ENCODE measurements around the gene ARHGEF10L. TPM values are rescaled to one million over a fixed set of nuclear protein-coding genes. Genes with fewer than 3 reads are reported as not detected.
"Not testable (repeated sequence)": the region's sequence is repeated elsewhere in the genome, so short reads cannot be mapped to it uniquely, and the experiment has no call there.

ARHGEF10L gene, protein sequence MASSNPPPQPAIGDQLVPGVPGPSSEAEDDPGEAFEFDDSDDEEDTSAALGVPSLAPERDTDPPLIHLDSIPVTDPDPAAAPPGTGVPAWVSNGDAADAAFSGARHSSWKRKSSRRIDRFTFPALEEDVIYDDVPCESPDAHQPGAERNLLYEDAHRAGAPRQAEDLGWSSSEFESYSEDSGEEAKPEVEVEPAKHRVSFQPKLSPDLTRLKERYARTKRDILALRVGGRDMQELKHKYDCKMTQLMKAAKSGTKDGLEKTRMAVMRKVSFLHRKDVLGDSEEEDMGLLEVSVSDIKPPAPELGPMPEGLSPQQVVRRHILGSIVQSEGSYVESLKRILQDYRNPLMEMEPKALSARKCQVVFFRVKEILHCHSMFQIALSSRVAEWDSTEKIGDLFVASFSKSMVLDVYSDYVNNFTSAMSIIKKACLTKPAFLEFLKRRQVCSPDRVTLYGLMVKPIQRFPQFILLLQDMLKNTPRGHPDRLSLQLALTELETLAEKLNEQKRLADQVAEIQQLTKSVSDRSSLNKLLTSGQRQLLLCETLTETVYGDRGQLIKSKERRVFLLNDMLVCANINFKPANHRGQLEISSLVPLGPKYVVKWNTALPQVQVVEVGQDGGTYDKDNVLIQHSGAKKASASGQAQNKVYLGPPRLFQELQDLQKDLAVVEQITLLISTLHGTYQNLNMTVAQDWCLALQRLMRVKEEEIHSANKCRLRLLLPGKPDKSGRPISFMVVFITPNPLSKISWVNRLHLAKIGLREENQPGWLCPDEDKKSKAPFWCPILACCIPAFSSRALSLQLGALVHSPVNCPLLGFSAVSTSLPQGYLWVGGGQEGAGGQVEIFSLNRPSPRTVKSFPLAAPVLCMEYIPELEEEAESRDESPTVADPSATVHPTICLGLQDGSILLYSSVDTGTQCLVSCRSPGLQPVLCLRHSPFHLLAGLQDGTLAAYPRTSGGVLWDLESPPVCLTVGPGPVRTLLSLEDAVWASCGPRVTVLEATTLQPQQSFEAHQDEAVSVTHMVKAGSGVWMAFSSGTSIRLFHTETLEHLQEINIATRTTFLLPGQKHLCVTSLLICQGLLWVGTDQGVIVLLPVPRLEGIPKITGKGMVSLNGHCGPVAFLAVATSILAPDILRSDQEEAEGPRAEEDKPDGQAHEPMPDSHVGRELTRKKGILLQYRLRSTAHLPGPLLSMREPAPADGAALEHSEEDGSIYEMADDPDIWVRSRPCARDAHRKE (N-terminal part only)
- polyA plus RNA-seq (ENCODE audit: insufficient read length in 12 of 12) = 10 to 100 TPM in 11 of 12 donors, not detected in 1; 15.6 to 29.2 (median 19.0) TPM
- long read RNA-seq, donor 1, transcript ARHGEF10L-209 (2 exons, 2,261 nt) = minor isoform, 5 of 39 reads
- long read RNA-seq, donor 1, transcript ARHGEF10L-205 (4 exons, 482 nt) = major isoform, 6 of 39 reads
- long read RNA-seq, donor 1, partial matches to known transcripts = 28 of 39 reads
- long read RNA-seq, donor 1, other reads (novel, unspliced or antisense) = 0 of 39 reads
- long read RNA-seq, donor 2 = 0 reads
- long read RNA-seq, donor 3 = 0 reads
- long read RNA-seq, donor 4 = 0 reads
- long read RNA-seq, donor 5 = 0 reads
- long read RNA-seq, donor 6 = 0 reads
- long read RNA-seq, donor 7, partial matches to known transcripts = 6 of 7 reads
- long read RNA-seq, donor 7, other reads (novel, unspliced or antisense) = 0 of 7 reads
- long read RNA-seq, donor 8, partial matches to known transcripts = 7 of 9 reads
- long read RNA-seq, donor 8, other reads (novel, unspliced or antisense) = 0 of 9 reads
- long read RNA-seq, donor 9 = 0 reads
- long read RNA-seq, donor 10 = 0 reads
- long read RNA-seq, donor 11 = 0 reads

- no peak for DNase-seq
These were observed at the start of gene ARHGEF10L for GRCh38 chr1:17539477-17540254. Gene ARHGEF10L (plus strand): TSS chr1:17539698. CDS start chr1:17580596, 40,898 bp downstream.

DNA sequence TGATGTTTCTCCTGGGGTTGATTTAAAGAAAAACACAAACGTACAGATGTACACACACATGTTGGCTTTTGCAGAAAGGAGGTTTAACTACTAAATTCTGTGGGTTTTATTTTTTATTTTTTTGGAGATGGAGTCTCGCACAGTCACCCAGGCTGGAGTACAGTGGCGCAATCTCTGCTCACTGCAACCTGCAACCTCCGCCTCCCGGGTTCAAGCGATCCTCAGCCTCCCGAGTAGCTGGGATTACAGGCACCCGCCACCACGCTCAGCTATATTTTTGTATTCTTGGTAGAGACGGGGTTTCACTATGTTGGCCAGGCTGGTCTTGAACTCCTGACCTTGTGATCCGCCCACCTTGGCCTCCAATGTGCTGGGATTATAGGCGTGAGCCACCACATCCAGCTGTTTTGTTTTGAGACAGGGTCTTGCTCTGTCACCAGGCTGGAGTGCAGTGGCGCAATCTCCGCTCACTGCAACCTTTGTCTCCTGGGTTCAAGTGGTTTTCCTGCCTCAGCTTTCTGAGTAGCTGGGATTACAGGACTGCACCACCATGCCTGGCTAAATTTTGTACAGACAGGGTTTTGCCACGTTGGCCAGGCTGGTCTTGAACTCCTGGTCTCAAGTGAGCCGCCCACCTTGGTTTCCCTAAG lies 49.6 kb upstream of the ARHGEF10L start:
- not testable (repeated sequence) for DNase-seq

- not testable (repeated sequence) for DNase-seq
These were observed 48.8 kb upstream of the ARHGEF10L start for GRCh38 chr1:17490667-17491066.

DNA sequence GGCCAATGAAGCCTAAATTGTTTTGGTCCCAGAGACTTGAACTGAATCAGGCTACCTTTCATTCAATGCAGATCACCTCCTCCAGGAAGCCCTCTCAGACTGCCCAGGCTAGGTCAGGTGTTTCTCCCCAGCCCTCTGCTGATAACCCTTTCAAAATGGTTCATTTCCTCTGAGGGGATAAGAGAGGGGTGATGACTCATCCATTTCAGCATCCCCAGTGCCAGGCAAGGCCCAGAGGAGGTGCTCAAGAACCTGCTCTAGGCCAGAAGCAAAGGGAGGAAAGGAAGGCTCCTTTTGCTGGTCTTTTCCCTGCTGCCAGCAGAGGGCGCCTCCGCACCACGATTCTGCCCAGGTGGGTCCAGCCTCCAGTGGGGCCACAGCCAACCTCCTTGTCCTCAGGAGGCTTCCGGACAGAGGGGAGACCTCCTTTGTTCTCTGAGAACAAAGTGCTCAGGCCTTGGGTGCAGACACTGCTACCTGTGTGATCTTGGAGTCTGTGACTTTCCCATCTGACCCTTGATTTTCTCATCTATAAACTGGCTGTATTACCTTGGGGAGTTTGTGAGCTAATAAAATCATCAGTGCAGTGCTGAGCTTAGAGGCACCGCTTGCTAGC lies 45.3 kb upstream of the ARHGEF10L start:
- DNase-seq = peak; percentile 45

GRCh38 chr1:17496419-17496818 lies 43.1 kb upstream of the ARHGEF10L start:
- DNase-seq = no peak

- no peak for DNase-seq
These were observed 41.3 kb upstream of the ARHGEF10L start for GRCh38 chr1:17498214-17498613.

- peak; percentile 82 for DNase-seq
These were observed 37.1 kb upstream of the ARHGEF10L start for GRCh38 chr1:17502326-17502778.

DNA sequence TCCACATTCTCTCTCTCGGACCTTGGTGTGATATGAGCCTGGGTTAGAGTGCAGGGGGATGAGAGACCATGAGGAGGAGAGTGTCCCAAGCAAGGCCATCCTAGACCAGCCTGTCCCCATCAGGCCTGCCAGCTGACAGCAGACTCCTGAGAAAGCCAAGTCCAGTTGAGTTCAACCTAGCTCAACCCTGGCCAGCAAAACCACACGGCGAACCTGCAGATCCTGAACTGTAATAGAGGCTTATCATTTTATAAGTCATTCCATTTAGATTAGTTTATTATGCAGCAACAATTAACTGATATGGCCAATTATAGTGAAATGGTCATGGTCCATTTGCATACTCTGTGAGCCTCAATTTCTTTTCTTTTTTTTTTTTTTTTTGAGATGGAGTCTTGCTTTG lies 36.4 kb upstream of the ARHGEF10L start:
- DNase-seq = no peak

DNA sequence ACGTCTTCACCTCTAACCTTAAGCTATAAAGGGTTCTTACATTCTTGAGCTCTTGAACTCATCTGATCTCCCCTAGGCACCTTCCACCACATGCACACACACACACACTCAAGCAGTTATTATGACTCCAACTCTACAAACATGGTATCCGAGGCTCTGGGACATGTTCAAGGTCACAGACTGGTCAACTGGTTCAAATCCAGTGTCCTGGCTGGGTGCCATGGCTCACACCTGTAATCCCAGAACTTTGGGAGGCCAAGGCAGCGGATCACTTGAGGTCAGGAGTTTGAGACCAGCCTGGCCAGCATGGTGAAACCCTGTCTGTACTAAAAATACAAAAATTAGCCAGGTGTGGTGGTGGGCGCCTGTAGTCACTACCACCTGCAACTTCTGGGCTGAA lies 32.3 kb upstream of the ARHGEF10L start:
- not testable (repeated sequence) for DNase-seq

DNA sequence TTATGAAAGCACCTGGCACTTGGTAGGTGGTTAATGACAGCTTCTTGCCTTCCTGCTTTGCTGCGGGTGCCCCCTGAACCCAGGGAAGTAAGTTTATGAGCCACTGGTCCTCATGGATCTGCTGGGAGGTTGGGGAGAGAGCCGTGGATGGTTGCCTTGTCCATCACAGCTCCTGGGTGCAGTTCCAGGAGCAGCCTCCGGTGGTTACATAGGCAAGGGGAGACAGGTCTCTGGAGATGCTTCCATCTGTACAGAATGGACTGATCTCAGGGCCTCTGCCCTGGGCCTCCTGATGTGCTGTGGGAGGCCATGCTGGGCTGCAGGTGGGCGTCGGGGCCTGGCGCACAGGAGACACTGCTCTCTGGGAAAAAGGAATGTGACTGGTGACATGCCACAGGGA lies 31.6 kb upstream of the ARHGEF10L start:
- no peak for DNase-seq

DNA sequence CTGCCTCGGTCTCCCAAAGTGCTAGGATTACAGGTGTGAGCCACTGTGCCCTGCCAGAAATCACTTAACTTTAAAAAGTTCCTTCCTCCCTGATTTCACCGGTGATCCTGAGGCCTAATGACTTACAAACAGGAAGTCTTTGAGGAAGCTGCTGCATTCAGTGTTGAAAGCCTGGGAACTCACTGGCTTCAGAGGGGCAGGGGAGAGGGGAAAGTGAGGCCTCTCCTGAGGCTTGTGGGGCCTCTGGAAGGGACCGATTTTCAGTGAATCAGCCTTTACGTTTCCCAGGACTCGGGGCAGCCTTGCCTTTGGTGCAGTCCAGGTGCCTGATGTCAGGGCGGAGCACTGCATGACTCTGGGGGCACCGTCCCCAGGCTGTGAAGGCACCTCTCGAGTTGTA lies 30.1 kb upstream of the ARHGEF10L start:
- no peak for DNase-seq

GRCh38 chr1:17510138-17510537 lies 29.4 kb upstream of the ARHGEF10L start:
- no peak for DNase-seq

DNA sequence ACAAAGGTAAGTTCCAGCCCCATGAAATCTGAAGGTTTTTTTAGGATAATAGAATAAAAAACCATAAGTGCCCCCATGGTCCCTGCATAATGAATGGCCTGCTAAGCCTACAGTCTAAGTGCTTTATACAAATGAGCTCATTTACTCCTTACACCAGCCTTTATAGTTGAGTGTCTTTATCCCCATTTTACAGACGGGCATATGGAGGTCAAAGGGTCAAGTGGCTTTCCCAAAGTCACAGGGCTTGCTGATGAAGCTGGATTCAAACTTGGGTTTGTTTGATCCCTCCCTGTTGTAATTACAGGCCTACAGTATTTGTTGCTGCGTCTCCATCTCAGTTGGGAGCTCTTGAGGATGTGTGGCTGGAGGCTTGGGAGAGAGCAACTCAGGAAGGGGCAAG lies 28.3 kb upstream of the ARHGEF10L start:
- no peak for DNase-seq

- no peak for DNase-seq
These were observed 26.4 kb upstream of the ARHGEF10L start for GRCh38 chr1:17513131-17513530.

DNA sequence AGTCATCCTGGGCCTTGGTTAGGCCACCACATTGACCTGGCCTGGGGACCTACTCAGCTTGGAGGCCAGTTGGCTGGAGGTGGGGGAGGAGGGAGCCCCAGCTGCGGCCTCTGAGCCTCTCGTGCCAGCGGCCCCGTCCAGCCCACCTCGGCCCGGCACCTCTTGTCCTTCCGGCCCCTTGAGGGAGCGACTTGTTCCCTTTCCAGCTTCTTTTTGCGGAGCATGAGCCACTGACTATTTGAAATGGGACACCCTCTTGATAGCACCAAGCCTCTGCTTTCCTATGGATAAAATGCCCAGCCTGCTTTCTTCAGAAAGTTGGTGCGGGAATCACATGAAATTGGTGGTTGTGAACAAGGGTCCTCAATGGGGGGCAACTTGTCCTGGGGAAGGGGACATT lies 24.7 kb upstream of the ARHGEF10L start:
- DNase-seq = no peak

- no peak for DNase-seq
These were observed 23.6 kb upstream of the ARHGEF10L start for GRCh38 chr1:17515902-17516301.

DNA sequence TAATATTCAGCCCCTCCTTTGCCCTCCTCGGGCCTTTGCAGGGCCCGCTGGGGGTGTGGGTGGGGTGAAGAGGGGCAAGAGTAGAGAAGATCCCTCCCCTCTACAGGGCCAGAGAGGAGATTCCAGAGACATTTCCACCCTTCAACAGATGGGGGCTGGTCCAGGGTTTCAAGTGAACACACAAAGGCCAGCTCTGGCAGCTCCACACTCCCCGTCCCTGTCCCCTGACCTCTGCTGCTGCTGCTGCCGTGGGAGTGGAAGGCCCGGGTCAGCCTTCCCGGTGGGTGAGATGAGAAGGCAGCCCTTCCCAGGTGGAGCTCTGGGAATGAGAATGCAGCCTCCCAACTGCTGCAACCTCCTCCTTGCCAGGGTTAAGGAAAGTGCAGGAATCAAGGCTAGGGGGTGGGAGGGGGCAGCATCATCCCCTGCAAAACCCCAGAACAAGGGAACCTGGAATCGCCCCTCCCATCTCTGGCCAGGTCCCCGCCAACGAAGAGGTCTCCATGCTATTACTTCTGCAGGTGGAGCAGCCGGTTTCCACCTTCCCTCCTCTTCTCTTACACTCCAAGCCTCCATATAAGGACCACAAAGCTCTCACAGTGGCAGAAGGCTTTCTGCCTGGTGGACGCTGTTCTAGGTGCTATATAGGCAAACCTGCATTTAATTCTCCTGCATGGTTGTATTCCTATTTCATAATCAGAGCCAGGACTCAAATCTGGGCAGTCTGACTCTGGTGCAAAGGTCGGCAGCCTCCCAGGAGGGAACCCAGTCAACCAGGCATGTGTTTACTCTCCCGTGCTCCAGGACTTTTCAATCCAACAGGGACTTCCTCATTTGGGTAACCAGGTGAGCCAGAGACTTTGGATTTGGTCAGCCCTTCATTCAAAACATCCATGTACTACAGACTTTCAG lies 22.9 kb upstream of the ARHGEF10L start:
- DNase-seq = no peak

GRCh38 chr1:17520041-17520440 lies 19.5 kb upstream of the ARHGEF10L start:
- no peak for DNase-seq
